Measurements from ENCODE around the gene INTS2. TPM values are rescaled to one million over a fixed set of nuclear protein-coding genes. Genes with fewer than 3 reads are reported as not detected.

Gene INTS2
- polyA plus RNA-seq, 1 donor (not counting 4 experiments of a cell fraction or from before 2014, with no cell fraction given) = 10.4 TPM

DNA sequence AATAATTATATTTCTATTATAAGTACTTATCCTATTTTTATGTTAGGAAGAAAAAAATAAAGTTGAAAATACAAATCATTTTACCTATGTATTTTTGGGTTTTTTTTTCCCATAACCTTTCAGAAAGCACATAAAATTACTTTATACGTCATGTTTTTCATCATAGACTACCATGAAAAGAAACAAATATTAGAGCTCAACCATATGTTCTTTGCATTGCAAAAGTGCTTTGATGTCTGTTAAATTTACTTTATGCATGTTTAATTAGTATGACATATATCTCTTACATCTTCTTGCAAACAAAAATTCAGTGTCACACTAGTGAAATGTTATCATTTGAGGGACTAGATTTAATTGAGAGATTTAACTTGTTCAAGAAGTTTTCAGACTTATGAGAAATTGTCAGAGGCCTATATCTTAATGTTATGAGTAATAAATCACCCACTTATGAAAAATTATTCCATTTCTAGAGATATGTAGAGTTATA lies 88.4 kb downstream of the INTS2 start:
- H3K27me3 ChIP-seq (ENCODE audit: control insufficient read depth, extremely low read depth, insufficient read depth, low read length) = no peaks in the 10 kb centered on the region
- no peaks in the 10 kb centered on the region for H3K9me3 ChIP-seq (ENCODE audit: control insufficient read depth, low read depth, low read length)
- no peak overlapping the region for H3K4me2 ChIP-seq (ENCODE audit: control insufficient read depth, extremely low read depth, insufficient read depth, low read depth, low read length)
- H3K27ac ChIP-seq (ENCODE audit: control insufficient read depth, insufficient read depth, low read length) = no peak overlapping the region
- H3K36me3 ChIP-seq (ENCODE audit: control insufficient read depth in 2 of 2, extremely low read depth in 1 of 2, insufficient read depth in 2 of 2, low read length in 2 of 2) = peaks cover 0 to 4% of the 10 kb centered on the region in 2 experiments
- H3K9ac ChIP-seq (ENCODE audit: control insufficient read depth, extremely low read depth, insufficient read depth, low read length) = no peak overlapping the region
- no peaks in the 10 kb centered on the region for H3K4me1 ChIP-seq (ENCODE audit: control insufficient read depth, extremely low read depth, insufficient read depth, low read length)
- no peak overlapping the region for H2AFZ ChIP-seq (ENCODE audit: control insufficient read depth, low read length)
- TF ChIP-seq EZH2 (IDR thresholded peaks at IDR 0.05; ENCODE audit: low read length) = no peak
- TF ChIP-seq, protein P1, sequence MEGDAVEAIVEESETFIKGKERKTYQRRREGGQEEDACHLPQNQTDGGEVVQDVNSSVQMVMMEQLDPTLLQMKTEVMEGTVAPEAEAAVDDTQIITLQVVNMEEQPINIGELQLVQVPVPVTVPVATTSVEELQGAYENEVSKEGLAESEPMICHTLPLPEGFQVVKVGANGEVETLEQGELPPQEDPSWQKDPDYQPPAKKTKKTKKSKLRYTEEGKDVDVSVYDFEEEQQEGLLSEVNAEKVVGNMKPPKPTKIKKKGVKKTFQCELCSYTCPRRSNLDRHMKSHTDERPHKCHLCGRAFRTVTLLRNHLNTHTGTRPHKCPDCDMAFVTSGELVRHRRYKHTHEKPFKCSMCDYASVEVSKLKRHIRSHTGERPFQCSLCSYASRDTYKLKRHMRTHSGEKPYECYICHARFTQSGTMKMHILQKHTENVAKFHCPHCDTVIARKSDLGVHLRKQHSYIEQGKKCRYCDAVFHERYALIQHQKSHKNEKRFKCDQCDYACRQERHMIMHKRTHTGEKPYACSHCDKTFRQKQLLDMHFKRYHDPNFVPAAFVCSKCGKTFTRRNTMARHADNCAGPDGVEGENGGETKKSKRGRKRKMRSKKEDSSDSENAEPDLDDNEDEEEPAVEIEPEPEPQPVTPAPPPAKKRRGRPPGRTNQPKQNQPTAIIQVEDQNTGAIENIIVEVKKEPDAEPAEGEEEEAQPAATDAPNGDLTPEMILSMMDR (optimal IDR thresholded peaks at IDR 0.05 in 1 of 3, IDR thresholded peaks at IDR 0.05 in 1 of 3, conservative IDR thresholded peaks at IDR 0.05 in 1 of 3; ENCODE audit: extremely low read depth in 1 of 3, insufficient read depth in 2 of 3, low read length in 3 of 3) = no peak
- H3K9me1 ChIP-seq (ENCODE audit: control insufficient read depth, extremely low read depth, insufficient read depth, low read length) = no peaks in the 10 kb centered on the region
- DNase-seq (ENCODE audit: low read depth, low spot score) (no peak), FAIRE-seq (no peak)
- no peaks in the 10 kb centered on the region for H4K20me1 ChIP-seq (ENCODE audit: control insufficient read depth, extremely low read depth, insufficient read depth, low read length)
- dilution Hi-C loops (cut with MboI; ENCODE audit: extremely low pct_ligation_motif_present, low sequenced_read_pairs) = no loop called here
- H3K4me3 ChIP-seq (ENCODE audit: control insufficient read depth in 2 of 3, extremely low read depth in 1 of 3, insufficient read depth in 2 of 3, low read depth in 1 of 3, low read length in 3 of 3) = no peak overlapping the region
- no peaks in the 10 kb centered on the region for H3K79me2 ChIP-seq (ENCODE audit: control insufficient read depth, insufficient read depth, low read length)

DNA sequence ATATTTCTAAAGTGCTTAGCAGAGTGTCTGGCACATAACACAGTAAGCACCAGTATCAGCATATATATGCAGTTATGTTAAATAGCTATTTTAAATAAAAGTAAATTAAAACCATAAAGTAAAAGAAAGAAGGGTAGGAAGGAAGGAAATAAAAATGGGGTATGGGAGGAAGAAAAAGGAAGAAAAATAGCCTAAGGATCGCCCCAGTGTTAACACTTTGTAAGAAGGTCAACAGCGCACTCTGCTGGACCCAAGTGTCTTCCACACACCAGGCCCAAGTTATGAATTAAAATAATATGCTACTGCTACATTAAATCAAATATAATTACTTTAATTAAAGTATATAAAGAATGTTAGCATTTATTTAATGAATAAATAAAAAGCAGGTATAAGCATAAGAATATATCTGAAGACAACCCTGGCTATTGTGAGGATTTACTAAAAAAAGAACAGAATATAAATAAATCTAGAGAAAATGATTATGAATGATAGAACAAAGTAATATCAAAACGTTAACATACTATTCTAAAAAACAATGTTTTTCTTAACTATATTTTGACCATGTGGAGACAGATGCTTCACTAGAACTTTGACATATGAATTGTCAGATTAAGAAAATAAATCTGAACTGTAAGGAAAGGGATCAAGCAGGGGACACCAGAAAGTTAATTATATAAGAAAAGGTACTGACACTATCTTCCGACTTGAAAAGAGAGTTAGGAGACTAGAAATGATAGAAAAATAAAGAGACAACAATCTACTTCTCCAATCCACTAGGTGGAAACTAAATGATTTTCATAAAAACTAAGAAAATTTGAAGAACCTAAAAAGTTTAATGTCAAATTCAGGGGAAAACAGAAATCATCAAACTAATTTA lies 90.4 kb downstream of the INTS2 start:
- TF ChIP-seq, protein P1 (optimal IDR thresholded peaks at IDR 0.05 in 1 of 3, IDR thresholded peaks at IDR 0.05 in 1 of 3, conservative IDR thresholded peaks at IDR 0.05 in 1 of 3; ENCODE audit: extremely low read depth in 1 of 3, insufficient read depth in 2 of 3, low read length in 3 of 3) = peak; percentile 59 to 81 (median 63)
- TF ChIP-seq EZH2 (IDR thresholded peaks at IDR 0.05; ENCODE audit: low read length) = no peak

More for the DNA sequence above, 90.4 kb downstream of the INTS2 start:
- H3K9me1 ChIP-seq (ENCODE audit: control insufficient read depth, extremely low read depth, insufficient read depth, low read length) = no peaks in the 10 kb centered on the region
- H4K20me1 ChIP-seq (ENCODE audit: control insufficient read depth, extremely low read depth, insufficient read depth, low read length) = no peaks in the 10 kb centered on the region
- no peak overlapping the region for H3K4me2 ChIP-seq (ENCODE audit: control insufficient read depth, extremely low read depth, insufficient read depth, low read depth, low read length)
- H3K9ac ChIP-seq (ENCODE audit: control insufficient read depth, extremely low read depth, insufficient read depth, low read length) = no peak overlapping the region
- dilution Hi-C loops (cut with MboI; ENCODE audit: extremely low pct_ligation_motif_present, low sequenced_read_pairs) = no loop called here
- no peak overlapping the region for H2AFZ ChIP-seq (ENCODE audit: control insufficient read depth, low read length)
- no peaks in the 10 kb centered on the region for H3K9me3 ChIP-seq (ENCODE audit: control insufficient read depth, low read depth, low read length)
- FAIRE-seq = no peak
- H3K27ac ChIP-seq (ENCODE audit: control insufficient read depth, insufficient read depth, low read length) = no peak overlapping the region
- DNase-seq (ENCODE audit: low read depth, low spot score) = peak; percentile 2
- no peaks in the 10 kb centered on the region for H3K79me2 ChIP-seq (ENCODE audit: control insufficient read depth, insufficient read depth, low read length)
- H3K36me3 ChIP-seq (ENCODE audit: control insufficient read depth in 2 of 2, extremely low read depth in 1 of 2, insufficient read depth in 2 of 2, low read length in 2 of 2) = peaks cover 0 to 4% of the 10 kb centered on the region in 2 experiments
- peaks cover 7% of the 10 kb centered on the region for H3K4me1 ChIP-seq (ENCODE audit: control insufficient read depth, extremely low read depth, insufficient read depth, low read length)
- no peak overlapping the region for H3K4me3 ChIP-seq (ENCODE audit: control insufficient read depth in 2 of 3, extremely low read depth in 1 of 3, insufficient read depth in 2 of 3, low read depth in 1 of 3, low read length in 3 of 3)
- no peaks in the 10 kb centered on the region for H3K27me3 ChIP-seq (ENCODE audit: control insufficient read depth, extremely low read depth, insufficient read depth, low read length)
